ENCODE data around the gene DGKQ.

The DGKQ gene

GRCh38 chr4:917466-917865 lies 55.9 kb downstream of the DGKQ start:
- Histone ChIP-seq H3K4me1 (ENCODE audit: insufficient read depth, low read length) (no peaks in the 10 kb centered on the region), H3K36me3 (ENCODE audit: insufficient read depth, low read length) (no peaks in the 10 kb centered on the region), H3K9ac (ENCODE audit: low read depth, low read length) (no peak overlapping the region), H3K9me3 (ENCODE audit: control insufficient read depth, insufficient read depth, low read length) (no peaks in the 10 kb centered on the region)

GRCh38 chr4:915595-915994 lies 57.8 kb downstream of the DGKQ start:
- H3K36me3 ChIP-seq (ENCODE audit: insufficient read depth, low read length), result 0 out of 2 replicates have a peak, but pooled peaks cover 6% of the 10 kb centered on the region
- H3K9ac ChIP-seq (ENCODE audit: low read depth, low read length), result no peak overlapping the region
- H3K9me3 ChIP-seq (ENCODE audit: control insufficient read depth, insufficient read depth, low read length), result no peaks in the 10 kb centered on the region
- no peaks in the 10 kb centered on the region for H3K4me1 ChIP-seq (ENCODE audit: insufficient read depth, low read length)

- no peaks in the 10 kb centered on the region for H3K9me3 ChIP-seq (ENCODE audit: control insufficient read depth, insufficient read depth, low read length)
- H3K36me3 ChIP-seq (ENCODE audit: insufficient read depth, low read length), result 0 out of 2 replicates have a peak, but pooled peaks cover 6% of the 10 kb centered on the region
- no peak overlapping the region for H3K9ac ChIP-seq (ENCODE audit: low read depth, low read length)
- H3K4me1 ChIP-seq (ENCODE audit: insufficient read depth, low read length), result no peaks in the 10 kb centered on the region
Measured at GRCh38 chr4:915041-915474, 58.3 kb downstream of the DGKQ start.

- Histone ChIP-seq H3K9ac (ENCODE audit: low read depth, low read length) (no peak overlapping the region), H3K36me3 (ENCODE audit: insufficient read depth, low read length) (0 out of 2 replicates have a peak, but pooled peaks cover 6% of the 10 kb centered on the region), H3K9me3 (ENCODE audit: control insufficient read depth, insufficient read depth, low read length) (no peaks in the 10 kb centered on the region), H3K4me1 (ENCODE audit: insufficient read depth, low read length) (no peaks in the 10 kb centered on the region)
Measured at GRCh38 chr4:914531-914930, 58.8 kb downstream of the DGKQ start.

- Histone ChIP-seq H3K9ac (ENCODE audit: low read depth, low read length) (no peak overlapping the region), H3K9me3 (ENCODE audit: control insufficient read depth, insufficient read depth, low read length) (no peaks in the 10 kb centered on the region), H3K36me3 (ENCODE audit: insufficient read depth, low read length) (0 out of 2 replicates have a peak, but pooled peaks cover 6% of the 10 kb centered on the region), H3K4me1 (ENCODE audit: insufficient read depth, low read length) (no peaks in the 10 kb centered on the region)
Measured at GRCh38 chr4:913280-913618, 60.1 kb downstream of the DGKQ start.

GRCh38 chr4:912548-913279 lies 60.7 kb downstream of the DGKQ start:
- no peak overlapping the region for H3K9ac ChIP-seq (ENCODE audit: low read depth, low read length)
- H3K4me1 ChIP-seq (ENCODE audit: insufficient read depth, low read length), result no peaks in the 10 kb centered on the region
- no peaks in the 10 kb centered on the region for H3K9me3 ChIP-seq (ENCODE audit: control insufficient read depth, insufficient read depth, low read length)
- H3K36me3 ChIP-seq (ENCODE audit: insufficient read depth, low read length), result 0 out of 2 replicates have a peak, but pooled peaks cover 6% of the 10 kb centered on the region

- no peak overlapping the region for H3K9ac ChIP-seq (ENCODE audit: low read depth, low read length)
- no peaks in the 10 kb centered on the region for H3K9me3 ChIP-seq (ENCODE audit: control insufficient read depth, insufficient read depth, low read length)
- H3K36me3 ChIP-seq (ENCODE audit: insufficient read depth, low read length), result 0 out of 2 replicates have a peak, but pooled peaks cover 6% of the 10 kb centered on the region
- no peaks in the 10 kb centered on the region for H3K4me1 ChIP-seq (ENCODE audit: insufficient read depth, low read length)
Measured at GRCh38 chr4:911871-912490, 61.4 kb downstream of the DGKQ start.

- Histone ChIP-seq H3K36me3 (ENCODE audit: insufficient read depth, low read length) (0 out of 2 replicates have a peak, but pooled peaks cover 6% of the 10 kb centered on the region), H3K9ac (ENCODE audit: low read depth, low read length) (no peak overlapping the region), H3K9me3 (ENCODE audit: control insufficient read depth, insufficient read depth, low read length) (no peaks in the 10 kb centered on the region), H3K4me1 (ENCODE audit: insufficient read depth, low read length) (no peaks in the 10 kb centered on the region)
Measured at GRCh38 chr4:911221-911751, 62.1 kb downstream of the DGKQ start.

GRCh38 chr4:910366-911091 lies 62.8 kb downstream of the DGKQ start:
- no peak overlapping the region for H3K9ac ChIP-seq (ENCODE audit: low read depth, low read length)
- H3K36me3 ChIP-seq (ENCODE audit: insufficient read depth, low read length), result 0 out of 2 replicates have a peak, but pooled peaks cover 6% of the 10 kb centered on the region
- H3K4me1 ChIP-seq (ENCODE audit: insufficient read depth, low read length), result no peaks in the 10 kb centered on the region
- H3K9me3 ChIP-seq (ENCODE audit: control insufficient read depth, insufficient read depth, low read length), result no peaks in the 10 kb centered on the region

GRCh38 chr4:909821-910220 lies 63.5 kb downstream of the DGKQ start:
- Histone ChIP-seq H3K9me3 (ENCODE audit: control insufficient read depth, insufficient read depth, low read length) (no peaks in the 10 kb centered on the region), H3K36me3 (ENCODE audit: insufficient read depth, low read length) (0 out of 2 replicates have a peak, but pooled peaks cover 6% of the 10 kb centered on the region), H3K4me1 (ENCODE audit: insufficient read depth, low read length) (no peaks in the 10 kb centered on the region), H3K9ac (ENCODE audit: low read depth, low read length) (no peak overlapping the region)

- H3K4me1 ChIP-seq (ENCODE audit: insufficient read depth, low read length), result no peaks in the 10 kb centered on the region
- 0 out of 2 replicates have a peak, but pooled peaks cover 6% of the 10 kb centered on the region for H3K36me3 ChIP-seq (ENCODE audit: insufficient read depth, low read length)
- H3K9me3 ChIP-seq (ENCODE audit: control insufficient read depth, insufficient read depth, low read length), result no peaks in the 10 kb centered on the region
- no peak overlapping the region for H3K9ac ChIP-seq (ENCODE audit: low read depth, low read length)
Measured at GRCh38 chr4:909131-909571, 64.2 kb downstream of the DGKQ start.
